Measurements from ENCODE around the gene SLIT3. TPM values are rescaled to one million over a fixed set of nuclear protein-coding genes. Genes with fewer than 3 reads are reported as not detected.
"Not testable (repeated sequence)": the region's sequence is repeated elsewhere in the genome, so short reads cannot be mapped to it uniquely, and the experiment has no call there.

The SLIT3 gene
- polyA plus RNA-seq, 1 of the 3 experiments (the other 2 are of a cell fraction) = 119 TPM

GRCh38 chr5:168747987-168748777 lies 552.8 kb downstream of the SLIT3 start:
- Histone ChIP-seq H3K4me2 (no peak overlapping the region), H3F3A (replicated peaks; ENCODE audit: insufficient read depth) (no peaks in the 10 kb centered on the region), H4K20me1 (ENCODE audit: insufficient read depth) (no peaks in the 10 kb centered on the region), H3K9me3 (no peaks in the 10 kb centered on the region), H3K27me3 (ENCODE audit: insufficient read depth) (no peaks in the 10 kb centered on the region), H3K9me2 (no peaks in the 10 kb centered on the region), H3K4me3 (ENCODE audit: low read depth in 2 of 2, low read length in 1 of 2) (peak overlapping the region in 1 of 2 experiments; percentile 13; a peak in 1 of 4 replicates), H3K36me3 (replicated peaks in 1 of 2; ENCODE audit: control insufficient read depth in 1 of 2, insufficient read depth in 2 of 2, low read length in 1 of 2) (peaks cover 12 to 81% of the 10 kb centered on the region in 2 experiments), H3K4me1 (ENCODE audit: control insufficient read depth in 1 of 2, insufficient read depth in 2 of 2, low read depth in 1 of 2, low read length in 1 of 2) (no peaks in the 10 kb centered on the region; a peak in 1 of 4 replicates), H3K79me2 (ENCODE audit: insufficient read depth) (no peaks in the 10 kb centered on the region), H2AFZ (ENCODE audit: low read depth) (no peak overlapping the region), H3K27ac (ENCODE audit: low read depth in 2 of 2, low read length in 1 of 2) (peak overlapping the region in 1 of 2 experiments; percentile 51; a peak in 2 of 4 replicates), H3K9ac (no peak overlapping the region)
- 84% methylated on average over 19 of the region's 19 CpGs for WGBS (ENCODE audit: low lambda C conversion rate)
- TF ChIP-seq, protein P1, sequence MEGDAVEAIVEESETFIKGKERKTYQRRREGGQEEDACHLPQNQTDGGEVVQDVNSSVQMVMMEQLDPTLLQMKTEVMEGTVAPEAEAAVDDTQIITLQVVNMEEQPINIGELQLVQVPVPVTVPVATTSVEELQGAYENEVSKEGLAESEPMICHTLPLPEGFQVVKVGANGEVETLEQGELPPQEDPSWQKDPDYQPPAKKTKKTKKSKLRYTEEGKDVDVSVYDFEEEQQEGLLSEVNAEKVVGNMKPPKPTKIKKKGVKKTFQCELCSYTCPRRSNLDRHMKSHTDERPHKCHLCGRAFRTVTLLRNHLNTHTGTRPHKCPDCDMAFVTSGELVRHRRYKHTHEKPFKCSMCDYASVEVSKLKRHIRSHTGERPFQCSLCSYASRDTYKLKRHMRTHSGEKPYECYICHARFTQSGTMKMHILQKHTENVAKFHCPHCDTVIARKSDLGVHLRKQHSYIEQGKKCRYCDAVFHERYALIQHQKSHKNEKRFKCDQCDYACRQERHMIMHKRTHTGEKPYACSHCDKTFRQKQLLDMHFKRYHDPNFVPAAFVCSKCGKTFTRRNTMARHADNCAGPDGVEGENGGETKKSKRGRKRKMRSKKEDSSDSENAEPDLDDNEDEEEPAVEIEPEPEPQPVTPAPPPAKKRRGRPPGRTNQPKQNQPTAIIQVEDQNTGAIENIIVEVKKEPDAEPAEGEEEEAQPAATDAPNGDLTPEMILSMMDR (IDR thresholded peaks at IDR 0.05) = peak; percentile 67
- TF ChIP-seq SMC3 (IDR thresholded peaks at IDR 0.05; ENCODE audit: low read depth, low read length) (peak; percentile 46; the same call in 1 of the 2 replicates), POLR2AphosphoS5 (IDR thresholded peaks at IDR 0.05; ENCODE audit: low read depth, low read length) (0 out of 2 replicates have a peak, but pooled peaks have one; percentile 22), FOXJ3 (CRISPR knock-in tag; IDR thresholded peaks at IDR 0.05) (no peak), RAD21 (IDR thresholded peaks at IDR 0.05; ENCODE audit: low read length) (peak; percentile 64)
- peak; percentile 77 for DNase-seq
- CTCF ChIA-PET = interaction anchor here (0.7 to 1.4 kb wide), 10 partner anchors 8 to 134 kb away, joined by 3 to 6 read pairs (median 4); no protein-coding TSS in a partner anchor
- POLR2A ChIA-PET = no interaction called here

GRCh38 chr5:168746893-168747640 lies 553.9 kb downstream of the SLIT3 start:
- peak; percentile 50 for DNase-seq
- Histone ChIP-seq H3K79me2 (ENCODE audit: insufficient read depth) (no peaks in the 10 kb centered on the region), H3K4me2 (no peak overlapping the region), H3K36me3 (replicated peaks in 1 of 2; ENCODE audit: control insufficient read depth in 1 of 2, insufficient read depth in 2 of 2, low read length in 1 of 2) (peaks cover 12 to 75% of the 10 kb centered on the region in 2 experiments), H3K9ac (no peak overlapping the region), H3K4me3 (ENCODE audit: low read depth in 2 of 2, low read length in 1 of 2) (no peak overlapping the region), H3K27me3 (ENCODE audit: insufficient read depth) (no peaks in the 10 kb centered on the region), H4K20me1 (ENCODE audit: insufficient read depth) (no peaks in the 10 kb centered on the region), H3K9me2 (no peaks in the 10 kb centered on the region), H3K27ac (ENCODE audit: low read depth in 2 of 2, low read length in 1 of 2) (no peak overlapping the region; a peak in 1 of 4 replicates), H3K9me3 (no peaks in the 10 kb centered on the region), H3F3A (replicated peaks; ENCODE audit: insufficient read depth) (no peaks in the 10 kb centered on the region), H3K4me1 (ENCODE audit: control insufficient read depth in 1 of 2, insufficient read depth in 2 of 2, low read depth in 1 of 2, low read length in 1 of 2) (peaks cover 0 to 2% of the 10 kb centered on the region in 2 experiments; a peak in 1 of 4 replicates), H2AFZ (ENCODE audit: low read depth) (no peak overlapping the region)
- ChIA-PET CTCF (interaction anchor here (0.6 to 1.4 kb wide), 7 partner anchors 12 to 200 kb away, joined by 3 to 6 read pairs (median 4); no protein-coding TSS in a partner anchor), POLR2A (no interaction called here)
- 93% methylated on average over 10 of the region's 11 CpGs for WGBS (ENCODE audit: low lambda C conversion rate)
- TF ChIP-seq, protein P2, sequence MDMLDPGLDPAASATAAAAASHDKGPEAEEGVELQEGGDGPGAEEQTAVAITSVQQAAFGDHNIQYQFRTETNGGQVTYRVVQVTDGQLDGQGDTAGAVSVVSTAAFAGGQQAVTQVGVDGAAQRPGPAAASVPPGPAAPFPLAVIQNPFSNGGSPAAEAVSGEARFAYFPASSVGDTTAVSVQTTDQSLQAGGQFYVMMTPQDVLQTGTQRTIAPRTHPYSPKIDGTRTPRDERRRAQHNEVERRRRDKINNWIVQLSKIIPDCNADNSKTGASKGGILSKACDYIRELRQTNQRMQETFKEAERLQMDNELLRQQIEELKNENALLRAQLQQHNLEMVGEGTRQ (IDR thresholded peaks at IDR 0.05; ENCODE audit: borderline replicate concordance, low read depth, low read length) = no peak

DNA sequence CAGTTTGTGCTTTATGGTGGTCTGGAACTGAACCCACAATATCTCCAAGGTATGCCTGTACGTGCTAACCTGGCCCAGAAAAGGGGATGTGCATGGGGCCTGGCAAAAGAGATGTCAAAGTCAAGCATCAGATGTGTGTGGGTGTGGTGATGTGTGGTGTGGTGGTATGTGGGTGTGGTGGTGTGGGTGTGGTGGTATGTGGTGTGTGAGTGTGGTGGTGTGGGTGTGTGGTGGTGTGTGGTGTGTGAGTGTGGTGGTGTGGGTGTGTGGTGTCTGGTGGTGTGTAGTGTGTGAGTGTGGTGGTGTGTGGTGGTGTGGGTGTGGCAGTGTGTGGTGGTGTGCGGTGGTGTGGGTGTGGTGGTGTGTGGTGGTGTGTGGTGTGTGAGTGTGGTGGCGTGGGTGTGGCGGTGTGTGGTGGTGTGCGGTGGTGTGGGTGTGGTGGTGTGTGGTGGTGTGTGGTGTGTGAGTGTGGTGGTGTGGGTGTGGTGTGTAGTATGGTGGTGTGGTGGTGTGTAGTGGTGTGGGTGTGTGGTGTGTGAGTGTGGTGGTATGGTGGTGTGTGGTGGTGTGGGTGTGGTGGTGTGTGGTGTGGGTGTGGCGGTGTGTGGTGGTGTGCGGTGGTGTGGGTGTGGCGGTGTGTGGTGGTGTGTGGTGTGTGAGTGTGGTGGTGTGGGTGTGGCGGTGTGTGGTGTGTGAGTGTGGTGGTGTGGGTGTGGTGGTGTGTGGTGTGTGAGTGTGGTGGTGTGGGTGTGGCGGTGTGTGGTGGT lies 554.6 kb downstream of the SLIT3 start:
- H3K4me3 ChIP-seq (ENCODE audit: low read depth in 2 of 2, low read length in 1 of 2); H3K27ac ChIP-seq (ENCODE audit: low read depth in 2 of 2, low read length in 1 of 2); H3K9me3 ChIP-seq; H3K79me2 ChIP-seq (ENCODE audit: insufficient read depth); POLR2A ChIA-PET; DNase-seq; H3F3A ChIP-seq (replicated peaks; ENCODE audit: insufficient read depth); CTCF ChIA-PET; H4K20me1 ChIP-seq (ENCODE audit: insufficient read depth); H3K9me2 ChIP-seq; H3K4me1 ChIP-seq (ENCODE audit: control insufficient read depth in 1 of 2, insufficient read depth in 2 of 2, low read depth in 1 of 2, low read length in 1 of 2); H2AFZ ChIP-seq (ENCODE audit: low read depth); H3K9ac ChIP-seq; H3K4me2 ChIP-seq; H3K27me3 ChIP-seq (ENCODE audit: insufficient read depth): not testable (repeated sequence)
- peaks cover 12 to 69% of the 10 kb centered on the region in 2 experiments for H3K36me3 ChIP-seq (replicated peaks in 1 of 2; ENCODE audit: control insufficient read depth in 1 of 2, insufficient read depth in 2 of 2, low read length in 1 of 2)
- WGBS (ENCODE audit: low lambda C conversion rate) = 71% methylated on average over 10 of the region's 10 CpGs

Data from SK-N-SH (cell line).